ENCODE measurements around the gene NKAPD1. TPM values are rescaled to one million over a fixed set of nuclear protein-coding genes. Genes with fewer than 3 reads are reported as not detected.
"Not testable (repeated sequence)": the region's sequence is repeated elsewhere in the genome, so short reads cannot be mapped to it uniquely, and the experiment has no call there.

NKAPD1 gene
- total RNA-seq (ENCODE audit: unreplicated experiment), result 22.3 TPM
- long read RNA-seq, transcript NKAPD1-202 (6 exons, 3,669 nt), result major isoform, 6 of 16 reads
- long read RNA-seq, partial matches to known transcripts, result 2 of 16 reads
- long read RNA-seq, other reads (novel, unspliced or antisense), result 3 of 16 reads

- H3K27ac Mint-ChIP-seq (ENCODE audit: unreplicated experiment), result peak within 1 kb of the TSS; percentile 99
- no peaks in the 10 kb centered on the region for H3K27me3 Mint-ChIP-seq (ENCODE audit: unreplicated experiment)
- no peaks in the 10 kb centered on the region for H3K9me3 Mint-ChIP-seq (ENCODE audit: unreplicated experiment)
- peaks cover 7% of the 10 kb centered on the region for H3K4me1 Mint-ChIP-seq (ENCODE audit: low read depth, unreplicated experiment)
- no peaks in the 10 kb centered on the region for H3K36me3 Mint-ChIP-seq (ENCODE audit: unreplicated experiment)
- H3K4me3 Mint-ChIP-seq (ENCODE audit: unreplicated experiment), result peak within 1 kb of the TSS; percentile 96
- peak; percentile 67 for DNase-seq
- no peak for TF ChIP-seq CTCF (IDR thresholded peaks at IDR 0.05; ENCODE audit: partially characterized antibody, unreplicated experiment)
Measured at GRCh38 chr11:112073941-112074811, at the start of gene NKAPD1, which contains the start of gene PIH1D2. TSS of gene NKAPD1 (plus strand) at chr11:112074299. CDS start at chr11:112075575, 1,276 bp downstream. TSS of gene PIH1D2 (minus strand) at chr11:112074017. CDS start at chr11:112073174, 843 bp downstream.

- peak; percentile 99 for DNase-seq
- Mint-ChIP-seq H3K4me3 (ENCODE audit: unreplicated experiment) (peak within 1 kb of the TSS; percentile 99), H3K4me1 (ENCODE audit: low read depth, unreplicated experiment) (peaks cover 10% of the 10 kb centered on the region), H3K36me3 (ENCODE audit: unreplicated experiment) (peaks cover 10% of the 10 kb centered on the region), H3K27me3 (ENCODE audit: unreplicated experiment) (peaks cover 9% of the 10 kb centered on the region), H3K9me3 (ENCODE audit: unreplicated experiment) (peaks cover 4% of the 10 kb centered on the region), H3K27ac (ENCODE audit: unreplicated experiment) (peak within 1 kb of the TSS; percentile 99)
- TF ChIP-seq CTCF (IDR thresholded peaks at IDR 0.05; ENCODE audit: partially characterized antibody, unreplicated experiment), result no peak
Measured at GRCh38 chr11:112024773-112025678, 49.1 kb upstream of the NKAPD1 start, which contains the start of gene DLAT. TSS of gene DLAT (plus strand) at chr11:112025408. CDS start at chr11:112025473, 65 bp downstream.

GRCh38 chr11:112025707-112026106 lies 48.4 kb upstream of the NKAPD1 start:
- peak overlapping the region; percentile 99 for H3K27ac Mint-ChIP-seq (ENCODE audit: unreplicated experiment)

GRCh38 chr11:112026784-112027410 lies 47.2 kb upstream of the NKAPD1 start:
- H3K27me3 Mint-ChIP-seq (ENCODE audit: unreplicated experiment); H3K4me3 Mint-ChIP-seq (ENCODE audit: unreplicated experiment); H3K27ac Mint-ChIP-seq (ENCODE audit: unreplicated experiment); H3K9me3 Mint-ChIP-seq (ENCODE audit: unreplicated experiment); DNase-seq: not testable (repeated sequence)
- Mint-ChIP-seq H3K36me3 (ENCODE audit: unreplicated experiment) (peaks cover 12% of the 10 kb centered on the region), H3K4me1 (ENCODE audit: low read depth, unreplicated experiment) (peaks cover 10% of the 10 kb centered on the region)

More at GRCh38 chr11:112025707-112026106, 48.4 kb upstream of the NKAPD1 start:
- Mint-ChIP-seq H3K36me3 (ENCODE audit: unreplicated experiment) (peaks cover 12% of the 10 kb centered on the region), H3K9me3 (ENCODE audit: unreplicated experiment) (peaks cover 4% of the 10 kb centered on the region), H3K4me3 (ENCODE audit: unreplicated experiment) (peak overlapping the region; percentile 99), H3K4me1 (ENCODE audit: low read depth, unreplicated experiment) (peaks cover 10% of the 10 kb centered on the region), H3K27me3 (ENCODE audit: unreplicated experiment) (peaks cover 9% of the 10 kb centered on the region)
- TF ChIP-seq CTCF (IDR thresholded peaks at IDR 0.05; ENCODE audit: partially characterized antibody, unreplicated experiment), result no peak
- no peak for DNase-seq

- Mint-ChIP-seq H3K27ac (ENCODE audit: unreplicated experiment) (peak overlapping the region; percentile 55), H3K36me3 (ENCODE audit: unreplicated experiment) (peaks cover 12% of the 10 kb centered on the region), H3K9me3 (ENCODE audit: unreplicated experiment) (peaks cover 4% of the 10 kb centered on the region), H3K4me3 (ENCODE audit: unreplicated experiment) (peak overlapping the region; percentile 11), H3K4me1 (ENCODE audit: low read depth, unreplicated experiment) (peaks cover 6% of the 10 kb centered on the region), H3K27me3 (ENCODE audit: unreplicated experiment) (peaks cover 9% of the 10 kb centered on the region)
- DNase-seq, result no peak
- no peak for TF ChIP-seq CTCF (IDR thresholded peaks at IDR 0.05; ENCODE audit: partially characterized antibody, unreplicated experiment)
Measured at GRCh38 chr11:112029460-112029859, 44.6 kb upstream of the NKAPD1 start.
